KMS-11 (cell line): ENCODE measurements around the gene CLDN8.

ENCODE experiments used
- H2AFZ ChIP-seq: fragments of 200-600 bp; sonication (generic); 2 replicates; pipeline ENCODE4 v1.6.1; 2016; ENCODE audit warnings: antibody characterized with exemption, mixed run types, low read depth
- H3K27ac ChIP-seq: fragments of 200-600 bp; sonication (generic); 2 replicates; pipeline ENCODE4 v1.6.1; 2016; ENCODE audit warnings: mild to moderate bottlenecking, mixed run types
- H3K27me3 ChIP-seq: fragments of 200-600 bp; sonication (generic); 2 replicates; pipeline ENCODE4 v1.6.1; 2017; ENCODE audit warnings: mild to moderate bottlenecking, low read depth, mixed run types, moderate library complexity; ENCODE audit not compliant: insufficient read depth
- H3K36me3 ChIP-seq: fragments of 200-600 bp; sonication (generic); 2 replicates; pipeline ENCODE4 v1.6.1; 2017; ENCODE audit warnings: mild to moderate bottlenecking, mixed run types; ENCODE audit not compliant: insufficient read depth
- H3K4me1 ChIP-seq: fragments of 200-600 bp; sonication (generic); 2 replicates; pipeline ENCODE4 v1.6.1; 2016; ENCODE audit warnings: mild to moderate bottlenecking, low read depth, mixed run types; ENCODE audit not compliant: poor library complexity, severe bottlenecking
- H3K4me2 ChIP-seq: fragments of 200-600 bp; sonication (generic); 2 replicates; pipeline ENCODE4 v1.7.0; 2016; ENCODE audit warnings: mild to moderate bottlenecking, mixed run types
- H3K4me3 ChIP-seq: fragments of 200-600 bp; sonication (generic); IDR thresholded peaks from 2 replicates; pipeline ENCODE4 v1.6.1; 2017; ENCODE audit warnings: low read depth, low read length, mixed read lengths; ENCODE audit not compliant: insufficient read depth
- H3K79me2 ChIP-seq: fragments of 200-600 bp; sonication (generic); 2 replicates; pipeline ENCODE4 v1.6.1; 2016; ENCODE audit warnings: low read depth, mixed run types; ENCODE audit not compliant: insufficient read depth
- H3K9ac ChIP-seq: fragments of 200-600 bp; sonication (generic); 2 replicates; pipeline ENCODE4 v1.6.1; 2016; ENCODE audit warnings: mild to moderate bottlenecking, mixed run types
- H4K20me1 ChIP-seq: fragments of 200-600 bp; sonication (generic); 2 replicates; pipeline ENCODE4 v1.6.1; 2016; ENCODE audit warnings: mild to moderate bottlenecking, mixed run types; ENCODE audit not compliant: insufficient read depth
- TF ChIP-seq, protein P1 (sequence below): fragments of 200-600 bp; sonication (generic); conservative IDR thresholded peaks from 2 replicates; pipeline ENCODE4 v1.6.1; 2017; ENCODE audit warnings: low read depth, mild to moderate bottlenecking, antibody characterized with exemption, low read length, moderate library complexity, mixed read lengths

Gene CLDN8

DNA sequence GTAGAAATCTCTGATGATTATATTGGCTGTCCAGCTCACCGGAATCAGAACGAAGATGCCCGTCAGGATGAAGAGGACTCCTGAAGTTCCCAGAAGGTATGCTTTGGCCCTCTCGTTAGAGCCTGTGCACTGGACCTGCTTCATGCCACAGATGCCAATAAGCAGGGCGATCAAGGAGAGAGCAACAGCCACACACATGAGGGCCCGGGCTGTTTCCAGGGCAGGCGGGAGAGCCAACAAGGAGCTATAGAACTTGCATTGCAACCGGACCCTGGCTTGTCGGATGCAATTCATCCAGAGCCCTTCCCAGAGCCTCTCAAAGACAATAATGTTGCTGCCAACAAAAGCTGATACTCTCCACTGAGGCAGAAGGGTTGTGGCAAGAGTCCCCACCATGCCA, 49.7 kb downstream of the CLDN8 start:
- Histone ChIP-seq H3K4me1 (no peaks in the 10 kb centered on the region), H4K20me1 (no peaks in the 10 kb centered on the region), H3K36me3 (no peaks in the 10 kb centered on the region), H3K27ac (no peak overlapping the region), H3K27me3 (no peaks in the 10 kb centered on the region), H3K79me2 (no peaks in the 10 kb centered on the region), H3K9ac (no peak overlapping the region), H3K4me3 (no peak overlapping the region), H3K4me2 (no peak overlapping the region), H2AFZ (no peak overlapping the region)
- TF ChIP-seq, protein P1, sequence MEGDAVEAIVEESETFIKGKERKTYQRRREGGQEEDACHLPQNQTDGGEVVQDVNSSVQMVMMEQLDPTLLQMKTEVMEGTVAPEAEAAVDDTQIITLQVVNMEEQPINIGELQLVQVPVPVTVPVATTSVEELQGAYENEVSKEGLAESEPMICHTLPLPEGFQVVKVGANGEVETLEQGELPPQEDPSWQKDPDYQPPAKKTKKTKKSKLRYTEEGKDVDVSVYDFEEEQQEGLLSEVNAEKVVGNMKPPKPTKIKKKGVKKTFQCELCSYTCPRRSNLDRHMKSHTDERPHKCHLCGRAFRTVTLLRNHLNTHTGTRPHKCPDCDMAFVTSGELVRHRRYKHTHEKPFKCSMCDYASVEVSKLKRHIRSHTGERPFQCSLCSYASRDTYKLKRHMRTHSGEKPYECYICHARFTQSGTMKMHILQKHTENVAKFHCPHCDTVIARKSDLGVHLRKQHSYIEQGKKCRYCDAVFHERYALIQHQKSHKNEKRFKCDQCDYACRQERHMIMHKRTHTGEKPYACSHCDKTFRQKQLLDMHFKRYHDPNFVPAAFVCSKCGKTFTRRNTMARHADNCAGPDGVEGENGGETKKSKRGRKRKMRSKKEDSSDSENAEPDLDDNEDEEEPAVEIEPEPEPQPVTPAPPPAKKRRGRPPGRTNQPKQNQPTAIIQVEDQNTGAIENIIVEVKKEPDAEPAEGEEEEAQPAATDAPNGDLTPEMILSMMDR: no peak

DNA sequence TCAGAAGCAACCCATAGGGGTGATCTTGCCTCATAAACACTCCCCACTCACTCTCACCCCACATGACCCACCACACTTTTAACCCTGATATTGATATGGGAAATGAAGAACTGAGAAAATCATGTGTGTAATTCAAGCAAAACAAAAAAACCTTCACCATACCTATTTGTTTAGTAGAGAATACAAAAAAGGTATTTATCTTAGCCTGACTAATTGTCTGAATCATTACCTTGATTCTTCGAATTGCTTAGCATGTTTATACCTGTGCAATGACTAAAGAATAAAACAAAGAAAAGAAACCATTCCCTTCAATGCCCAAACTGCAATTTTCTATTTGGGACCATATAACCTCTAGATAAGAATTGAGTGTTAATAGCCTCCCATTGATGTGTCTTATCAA, 51.1 kb downstream of the CLDN8 start:
- Histone ChIP-seq H3K36me3 (no peaks in the 10 kb centered on the region), H3K27ac (no peak overlapping the region), H3K9ac (no peak overlapping the region), H2AFZ (no peak overlapping the region), H3K4me1 (no peaks in the 10 kb centered on the region), H3K4me2 (no peak overlapping the region), H3K27me3 (no peaks in the 10 kb centered on the region), H3K4me3 (no peak overlapping the region), H3K79me2 (no peaks in the 10 kb centered on the region), H4K20me1 (no peaks in the 10 kb centered on the region)
- TF ChIP-seq, protein P1: no peak
